Neural cell (in vitro differentiated cells): ENCODE measurements around the gene CDKAL1.
"Not testable (repeated sequence)": the region's sequence is repeated elsewhere in the genome, so short reads cannot be mapped to it uniquely, and the experiment has no call there.

Experiments
- EZH2 ChIP-seq: fragments of 200-600, 300-800 bp; shearing (Covaris generic), sonication (generic); IDR thresholded peaks from 2 replicates; pipeline ENCODE4 v1.6.1; 2014; ENCODE audit warnings: antibody characterized with exemption, low read length, borderline replicate concordance, mild to moderate bottlenecking; ENCODE audit not compliant: insufficient read depth, poor library complexity, severe bottlenecking
- MXI1 ChIP-seq: fragments of 450-650 bp; conservative IDR thresholded peaks from 2 replicates; pipeline ENCODE4 v1.6.1; 2014; ENCODE audit warnings: antibody characterized with exemption, mild to moderate bottlenecking; ENCODE audit not compliant: poor library complexity, severe bottlenecking
- RAD21 ChIP-seq: fragments of 450-650 bp; conservative IDR thresholded peaks from 2 replicates; pipeline ENCODE4 v1.6.1; 2014; ENCODE audit warnings: antibody characterized with exemption, mild to moderate bottlenecking, moderate library complexity
- TF ChIP-seq, protein P1 (sequence below): IDR thresholded peaks from 2 replicates; pipeline ENCODE4 v1.6.1; 2012; ENCODE audit warnings: borderline replicate concordance
- TF ChIP-seq, protein P2 (sequence below): fragments of 450-650 bp; IDR thresholded peaks from 2 replicates; pipeline ENCODE4 v1.5.1; 2014; ENCODE audit warnings: antibody characterized with exemption, mild to moderate bottlenecking, moderate library complexity; ENCODE audit not compliant: poor library complexity, severe bottlenecking

DNA sequence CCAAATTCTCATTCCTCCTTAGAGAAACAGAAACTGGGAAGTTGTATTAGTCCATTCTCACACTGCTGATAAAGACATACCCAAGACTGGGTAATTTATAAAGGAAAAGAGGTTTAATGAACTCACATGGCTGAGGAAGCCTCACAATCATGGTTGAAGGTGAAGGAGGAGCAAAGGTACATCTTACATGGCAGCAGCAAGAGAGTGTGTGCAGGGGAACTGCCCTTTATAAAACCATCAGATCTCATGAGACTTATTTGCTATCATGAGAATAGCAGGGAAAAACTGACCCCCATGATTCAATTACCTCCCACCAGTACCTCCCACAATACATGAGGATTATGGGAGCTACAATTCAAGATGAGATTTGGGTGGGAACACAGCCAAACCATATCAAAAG lies 720.2 kb downstream of the CDKAL1 start:
- TF ChIP-seq EZH2, MXI1, RAD21: not testable (repeated sequence)
- TF ChIP-seq, protein P1, sequence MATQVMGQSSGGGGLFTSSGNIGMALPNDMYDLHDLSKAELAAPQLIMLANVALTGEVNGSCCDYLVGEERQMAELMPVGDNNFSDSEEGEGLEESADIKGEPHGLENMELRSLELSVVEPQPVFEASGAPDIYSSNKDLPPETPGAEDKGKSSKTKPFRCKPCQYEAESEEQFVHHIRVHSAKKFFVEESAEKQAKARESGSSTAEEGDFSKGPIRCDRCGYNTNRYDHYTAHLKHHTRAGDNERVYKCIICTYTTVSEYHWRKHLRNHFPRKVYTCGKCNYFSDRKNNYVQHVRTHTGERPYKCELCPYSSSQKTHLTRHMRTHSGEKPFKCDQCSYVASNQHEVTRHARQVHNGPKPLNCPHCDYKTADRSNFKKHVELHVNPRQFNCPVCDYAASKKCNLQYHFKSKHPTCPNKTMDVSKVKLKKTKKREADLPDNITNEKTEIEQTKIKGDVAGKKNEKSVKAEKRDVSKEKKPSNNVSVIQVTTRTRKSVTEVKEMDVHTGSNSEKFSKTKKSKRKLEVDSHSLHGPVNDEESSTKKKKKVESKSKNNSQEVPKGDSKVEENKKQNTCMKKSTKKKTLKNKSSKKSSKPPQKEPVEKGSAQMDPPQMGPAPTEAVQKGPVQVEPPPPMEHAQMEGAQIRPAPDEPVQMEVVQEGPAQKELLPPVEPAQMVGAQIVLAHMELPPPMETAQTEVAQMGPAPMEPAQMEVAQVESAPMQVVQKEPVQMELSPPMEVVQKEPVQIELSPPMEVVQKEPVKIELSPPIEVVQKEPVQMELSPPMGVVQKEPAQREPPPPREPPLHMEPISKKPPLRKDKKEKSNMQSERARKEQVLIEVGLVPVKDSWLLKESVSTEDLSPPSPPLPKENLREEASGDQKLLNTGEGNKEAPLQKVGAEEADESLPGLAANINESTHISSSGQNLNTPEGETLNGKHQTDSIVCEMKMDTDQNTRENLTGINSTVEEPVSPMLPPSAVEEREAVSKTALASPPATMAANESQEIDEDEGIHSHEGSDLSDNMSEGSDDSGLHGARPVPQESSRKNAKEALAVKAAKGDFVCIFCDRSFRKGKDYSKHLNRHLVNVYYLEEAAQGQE, result not testable (repeated sequence)
- TF ChIP-seq, protein P2, sequence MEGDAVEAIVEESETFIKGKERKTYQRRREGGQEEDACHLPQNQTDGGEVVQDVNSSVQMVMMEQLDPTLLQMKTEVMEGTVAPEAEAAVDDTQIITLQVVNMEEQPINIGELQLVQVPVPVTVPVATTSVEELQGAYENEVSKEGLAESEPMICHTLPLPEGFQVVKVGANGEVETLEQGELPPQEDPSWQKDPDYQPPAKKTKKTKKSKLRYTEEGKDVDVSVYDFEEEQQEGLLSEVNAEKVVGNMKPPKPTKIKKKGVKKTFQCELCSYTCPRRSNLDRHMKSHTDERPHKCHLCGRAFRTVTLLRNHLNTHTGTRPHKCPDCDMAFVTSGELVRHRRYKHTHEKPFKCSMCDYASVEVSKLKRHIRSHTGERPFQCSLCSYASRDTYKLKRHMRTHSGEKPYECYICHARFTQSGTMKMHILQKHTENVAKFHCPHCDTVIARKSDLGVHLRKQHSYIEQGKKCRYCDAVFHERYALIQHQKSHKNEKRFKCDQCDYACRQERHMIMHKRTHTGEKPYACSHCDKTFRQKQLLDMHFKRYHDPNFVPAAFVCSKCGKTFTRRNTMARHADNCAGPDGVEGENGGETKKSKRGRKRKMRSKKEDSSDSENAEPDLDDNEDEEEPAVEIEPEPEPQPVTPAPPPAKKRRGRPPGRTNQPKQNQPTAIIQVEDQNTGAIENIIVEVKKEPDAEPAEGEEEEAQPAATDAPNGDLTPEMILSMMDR, result not testable (repeated sequence)
